GM19023 (cell line): ENCODE results near the gene DRAM2.
"Not testable (repeated sequence)": the region's sequence is repeated elsewhere in the genome, so short reads cannot be mapped to it uniquely, and the experiment has no call there.

Source experiments
- ATAC-seq: cut with Tn5 transposase; IDR thresholded peaks from one replicate; pipeline ENCODE4 v1.9.1; 2021; ENCODE audit warnings: mild to moderate bottlenecking, moderate library complexity; ENCODE audit not compliant: unreplicated experiment

Gene DRAM2

GRCh38 chr1:111145542-111145941, 5.6 kb upstream of the DRAM2 start:
- no peak for ATAC-seq

GRCh38 chr1:111142356-111142975, 2.6 kb upstream of the DRAM2 start:
- ATAC-seq, result no peak

- no peak for ATAC-seq
Measured at GRCh38 chr1:111141245-111142220, 1.6 kb upstream of the DRAM2 start.

GRCh38 chr1:111140680-111140967, 731 bp upstream of the DRAM2 start:
- no peak for ATAC-seq

GRCh38 chr1:111139324-111139955, 453 bp downstream of the DRAM2 start:
- peak; percentile 48 for ATAC-seq

- ATAC-seq, result no peak
Measured at GRCh38 chr1:111133866-111134265, 6.0 kb downstream of the DRAM2 start.

- no peak for ATAC-seq
Measured at GRCh38 chr1:111131693-111132092, 8.2 kb downstream of the DRAM2 start.

GRCh38 chr1:111129376-111129775, 10.5 kb downstream of the DRAM2 start:
- no peak for ATAC-seq

- peak; percentile 80 for ATAC-seq
Measured at GRCh38 chr1:111127923-111128643, 11.8 kb downstream of the DRAM2 start.

- ATAC-seq, result no peak
Measured at GRCh38 chr1:111126354-111126753, 13.5 kb downstream of the DRAM2 start.

- ATAC-seq, result no peak
Measured at GRCh38 chr1:111116496-111116895, 23.4 kb downstream of the DRAM2 start.

- ATAC-seq, result no peak
Measured at GRCh38 chr1:111110197-111110899, 29.5 kb downstream of the DRAM2 start.

- ATAC-seq, result no peak
Measured at GRCh38 chr1:111104981-111105380, 34.9 kb downstream of the DRAM2 start.

- ATAC-seq, result no peak
Measured at GRCh38 chr1:111101854-111102642, 37.8 kb downstream of the DRAM2 start.

GRCh38 chr1:111099289-111099688, 40.6 kb downstream of the DRAM2 start:
- ATAC-seq, result no peak

- ATAC-seq, result no peak
Measured at GRCh38 chr1:111097356-111098099, 42.4 kb downstream of the DRAM2 start.

- not testable (repeated sequence) for ATAC-seq
Measured at GRCh38 chr1:111095421-111095820, 44.5 kb downstream of the DRAM2 start.

GRCh38 chr1:111089638-111090037, 50.3 kb downstream of the DRAM2 start:
- no peak for ATAC-seq

GRCh38 chr1:111085676-111086075, 54.2 kb downstream of the DRAM2 start:
- no peak for ATAC-seq
